Measurements from ENCODE around the gene SAMD10. TPM values are rescaled to one million over a fixed set of nuclear protein-coding genes. Genes with fewer than 3 reads are reported as not detected.

The SAMD10 gene
- total and polyA plus RNA-seq, 5 donors = 3.3 to 4.9 (median 3.9) TPM

DNA sequence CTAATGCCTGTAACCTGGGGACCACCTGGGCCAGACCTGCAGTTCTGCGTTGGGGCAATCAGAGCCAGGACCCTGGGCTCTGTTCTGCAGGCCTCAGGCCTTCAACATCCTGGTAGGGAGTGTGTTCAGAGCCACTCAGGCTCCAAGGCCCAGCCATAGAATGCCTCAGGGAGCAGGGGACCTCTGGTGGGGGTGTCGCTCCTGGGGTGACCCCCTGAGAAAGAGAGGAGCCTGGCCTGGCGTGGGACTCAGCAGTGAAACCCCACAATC lies 35.7 kb downstream of the SAMD10 start:
- H3K27ac ChIP-seq (ENCODE audit: low read length) = no peak overlapping the region
- H3K27me3 ChIP-seq (ENCODE audit: control insufficient read depth, insufficient read depth) = no peaks in the 10 kb centered on the region
- 92% methylated on average over 3 of the region's 3 CpGs for WGBS
- DNase-seq (peak in 1 of 3 donors; percentile 64), ATAC-seq (no peak)
- H3K4me3 ChIP-seq (ENCODE audit: low read length) = no peak overlapping the region
- H3K4me1 ChIP-seq (ENCODE audit: control insufficient read depth, insufficient read depth, low read length) = peaks cover 3% of the 10 kb centered on the region
- intact Hi-C loops (cut with DNase I) = no loop called here
- no peaks in the 10 kb centered on the region for H3K9me3 ChIP-seq (ENCODE audit: control insufficient read depth, low read length)

- Histone ChIP-seq H3K27ac (ENCODE audit: low read length) (no peak overlapping the region), H3K4me1 (ENCODE audit: control insufficient read depth, insufficient read depth, low read length) (peaks cover 3% of the 10 kb centered on the region)
- intact Hi-C loops (cut with DNase I) = no loop called here
These were observed 36.3 kb downstream of the SAMD10 start for GRCh38 chr20:63942969-63943807.

DNA sequence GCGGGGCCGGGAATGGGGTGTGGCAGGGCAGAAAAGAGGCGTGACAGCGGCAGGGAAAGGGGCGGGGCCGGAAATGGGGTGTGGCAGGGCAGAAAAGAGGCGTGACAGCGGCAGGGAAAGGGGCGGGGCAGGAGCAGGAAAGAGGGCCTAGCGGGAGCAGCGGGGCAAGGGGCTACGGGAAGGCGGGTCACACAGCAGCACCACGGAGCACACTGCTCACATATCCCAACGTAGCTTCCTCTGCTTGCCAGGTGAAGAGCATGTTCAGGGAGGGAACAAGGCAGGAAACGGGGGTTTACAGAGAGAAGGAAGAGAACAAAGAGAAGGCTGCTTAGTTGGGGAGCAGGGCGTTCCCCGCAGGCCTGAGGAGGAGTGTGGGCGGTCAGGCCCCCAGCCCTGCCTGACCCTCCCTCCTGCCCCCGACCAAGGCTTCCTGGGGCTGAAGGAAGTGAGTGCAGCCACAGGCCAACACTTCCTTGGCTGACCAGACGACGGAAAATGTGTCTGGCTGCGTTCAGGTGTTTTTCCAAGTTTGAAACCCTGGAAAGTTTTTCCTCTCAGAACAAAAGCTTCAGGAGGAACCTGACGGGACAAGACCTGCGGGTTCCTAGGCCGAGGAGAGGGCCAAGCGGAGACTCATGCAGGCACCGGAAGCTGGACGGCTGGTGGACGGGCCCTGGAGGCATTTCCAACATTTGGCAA lies 37.0 kb downstream of the SAMD10 start:
- peak; percentile 47 to 81 (median 78) for DNase-seq
- ATAC-seq = peak in 1 of 2 donors; percentile 22
- Histone ChIP-seq H3K27me3 (ENCODE audit: control insufficient read depth, insufficient read depth) (no peaks in the 10 kb centered on the region), H3K4me1 (ENCODE audit: control insufficient read depth, insufficient read depth, low read length) (peaks cover 2% of the 10 kb centered on the region), H3K9me3 (ENCODE audit: control insufficient read depth, low read length) (no peaks in the 10 kb centered on the region), H3K4me3 (ENCODE audit: low read length) (no peak overlapping the region), H3K27ac (ENCODE audit: low read length) (peak overlapping the region; percentile 0)
- 55% methylated on average over 28 of the region's 30 CpGs for WGBS
- intact Hi-C loops (cut with DNase I) = no loop called here

More at GRCh38 chr20:63942969-63943807, 36.3 kb downstream of the SAMD10 start:
- 66% methylated on average over 19 of the region's 19 CpGs for WGBS
- Histone ChIP-seq H3K27me3 (ENCODE audit: control insufficient read depth, insufficient read depth) (no peaks in the 10 kb centered on the region), H3K4me3 (ENCODE audit: low read length) (no peak overlapping the region), H3K9me3 (ENCODE audit: control insufficient read depth, low read length) (no peaks in the 10 kb centered on the region)
- ATAC-seq (no peak), DNase-seq (peak in 2 of 3 donors; percentile 56 to 61)

GRCh38 chr20:63941282-63942081 lies 38.0 kb downstream of the SAMD10 start:
- ATAC-seq (peak; percentile 20 to 55), DNase-seq (peak; percentile 79 to 89 (median 89))
- H3K27me3 ChIP-seq (ENCODE audit: control insufficient read depth, insufficient read depth) = no peaks in the 10 kb centered on the region
- intact Hi-C loops (cut with DNase I) = no loop called here
- no peak overlapping the region for H3K4me3 ChIP-seq (ENCODE audit: low read length)
- H3K27ac ChIP-seq (ENCODE audit: low read length) = no peak overlapping the region
- 69% methylated on average over 35 of the region's 39 CpGs for WGBS
- H3K9me3 ChIP-seq (ENCODE audit: control insufficient read depth, low read length) = no peaks in the 10 kb centered on the region
- no peaks in the 10 kb centered on the region for H3K4me1 ChIP-seq (ENCODE audit: control insufficient read depth, insufficient read depth, low read length)

GRCh38 chr20:63940472-63941266 lies 38.8 kb downstream of the SAMD10 start:
- DNase-seq = peak; percentile 22 to 65 (median 54)
- Histone ChIP-seq H3K27ac (ENCODE audit: low read length) (no peak overlapping the region), H3K27me3 (ENCODE audit: control insufficient read depth, insufficient read depth) (no peaks in the 10 kb centered on the region), H3K4me1 (ENCODE audit: control insufficient read depth, insufficient read depth, low read length) (no peaks in the 10 kb centered on the region), H3K4me3 (ENCODE audit: low read length) (no peak overlapping the region), H3K9me3 (ENCODE audit: control insufficient read depth, low read length) (no peaks in the 10 kb centered on the region)
- peak; percentile 0 to 4 for ATAC-seq
- intact Hi-C loops (cut with DNase I) = no loop called here
- 92% methylated on average over 58 of the region's 58 CpGs for WGBS

DNA sequence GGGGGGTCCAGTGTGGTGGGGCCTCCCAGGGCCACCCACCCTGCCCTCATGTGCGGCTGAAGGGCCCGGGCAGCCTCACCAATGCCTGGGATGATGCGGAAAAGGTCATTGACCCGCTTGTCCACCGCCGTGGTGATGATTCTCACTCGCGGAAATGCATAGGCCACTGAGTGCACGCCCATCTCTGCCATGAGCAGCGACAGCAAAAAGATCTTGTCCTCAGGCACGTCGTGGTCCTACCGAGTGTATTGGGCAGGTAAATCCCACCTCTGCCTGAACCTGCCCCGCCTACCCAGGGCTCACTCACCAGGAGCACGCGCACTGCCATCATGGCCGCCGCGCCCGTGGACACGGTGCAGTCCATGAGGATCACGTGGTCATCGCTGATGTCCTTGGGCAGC lies 39.4 kb downstream of the SAMD10 start:
- 88% methylated on average over 23 of the region's 23 CpGs for WGBS
- intact Hi-C loops (cut with DNase I) = no loop called here
- H3K27me3 ChIP-seq (ENCODE audit: control insufficient read depth, insufficient read depth) = no peaks in the 10 kb centered on the region
- no peaks in the 10 kb centered on the region for H3K9me3 ChIP-seq (ENCODE audit: control insufficient read depth, low read length)
- no peaks in the 10 kb centered on the region for H3K4me1 ChIP-seq (ENCODE audit: control insufficient read depth, insufficient read depth, low read length)
- H3K4me3 ChIP-seq (ENCODE audit: low read length) = no peak overlapping the region
- no peak overlapping the region for H3K27ac ChIP-seq (ENCODE audit: low read length)
- DNase-seq = peak in 2 of 3 donors; percentile 13 to 50
- ATAC-seq = no peak

- 82% methylated on average over 33 of the region's 33 CpGs for WGBS
- Histone ChIP-seq H3K4me1 (ENCODE audit: control insufficient read depth, insufficient read depth, low read length) (no peaks in the 10 kb centered on the region), H3K4me3 (ENCODE audit: low read length) (no peak overlapping the region), H3K9me3 (ENCODE audit: control insufficient read depth, low read length) (no peaks in the 10 kb centered on the region), H3K27ac (ENCODE audit: low read length) (no peak overlapping the region), H3K27me3 (ENCODE audit: control insufficient read depth, insufficient read depth) (no peaks in the 10 kb centered on the region)
- DNase-seq (peak; percentile 19 to 62 (median 55)), ATAC-seq (no peak)
- intact Hi-C loops (cut with DNase I) = no loop called here
These were observed 40.1 kb downstream of the SAMD10 start for GRCh38 chr20:63939061-63939935.

- 88% methylated on average over 14 of the region's 14 CpGs for WGBS
- Histone ChIP-seq H3K4me1 (ENCODE audit: control insufficient read depth, insufficient read depth, low read length) (no peaks in the 10 kb centered on the region), H3K4me3 (ENCODE audit: low read length) (no peak overlapping the region), H3K9me3 (ENCODE audit: control insufficient read depth, low read length) (no peaks in the 10 kb centered on the region), H3K27me3 (ENCODE audit: control insufficient read depth, insufficient read depth) (no peaks in the 10 kb centered on the region), H3K27ac (ENCODE audit: low read length) (no peak overlapping the region)
- intact Hi-C loops (cut with DNase I) = no loop called here
- ATAC-seq = no peak
- DNase-seq = peak in 1 of 3 donors; percentile 30
These were observed 41.8 kb downstream of the SAMD10 start for GRCh38 chr20:63937596-63937995.

GRCh38 chr20:63935447-63935846 lies 44.0 kb downstream of the SAMD10 start:
- 94% methylated on average over 9 of the region's 9 CpGs for WGBS
- ATAC-seq (no peak), DNase-seq (peak in 1 of 3 donors; percentile 33)
- H3K4me1 ChIP-seq (ENCODE audit: control insufficient read depth, insufficient read depth, low read length) = no peaks in the 10 kb centered on the region
- H3K4me3 ChIP-seq (ENCODE audit: low read length) = no peak overlapping the region
- no peaks in the 10 kb centered on the region for H3K9me3 ChIP-seq (ENCODE audit: control insufficient read depth, low read length)
- no peaks in the 10 kb centered on the region for H3K27me3 ChIP-seq (ENCODE audit: control insufficient read depth, insufficient read depth)
- no peak overlapping the region for H3K27ac ChIP-seq (ENCODE audit: low read length)
- intact Hi-C loops (cut with DNase I) = no loop called here

All from right cardiac atrium (tissue), 5 donors.